GM19043 (cell line): ENCODE results near the gene PLCH1.

Experiments
- ATAC-seq: cut with Tn5 transposase; IDR thresholded peaks from one replicate; pipeline ENCODE4 v1.9.1; 2021; ENCODE audit warnings: low read depth; ENCODE audit not compliant: unreplicated experiment

Gene PLCH1

GRCh38 chr3:155327871-155328270 is 417.0 kb downstream of the PLCH1 start:
- no peak for ATAC-seq

- ATAC-seq = no peak
Observed at GRCh38 chr3:155327430-155327829, 417.4 kb downstream of the PLCH1 start.

DNA sequence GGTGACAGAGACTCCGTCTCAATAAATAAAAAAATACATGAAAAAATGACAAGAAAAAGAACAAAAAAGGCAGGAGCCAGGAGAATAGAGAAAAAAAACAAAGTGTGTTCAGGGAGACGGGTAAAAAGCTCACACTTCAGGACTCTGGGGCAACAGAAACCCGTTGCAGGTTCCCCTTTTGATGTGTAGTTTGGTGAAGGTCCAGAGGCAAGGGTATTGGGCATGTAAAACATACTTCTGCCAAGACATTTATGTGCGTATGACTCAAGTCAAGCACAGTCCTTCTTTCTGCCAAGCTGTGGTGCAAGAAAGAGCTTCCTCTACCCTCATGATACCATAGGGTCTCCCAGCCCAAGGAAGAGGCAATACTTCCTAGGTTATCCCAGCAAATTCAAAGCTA is 418.0 kb downstream of the PLCH1 start:
- ATAC-seq = no peak

DNA sequence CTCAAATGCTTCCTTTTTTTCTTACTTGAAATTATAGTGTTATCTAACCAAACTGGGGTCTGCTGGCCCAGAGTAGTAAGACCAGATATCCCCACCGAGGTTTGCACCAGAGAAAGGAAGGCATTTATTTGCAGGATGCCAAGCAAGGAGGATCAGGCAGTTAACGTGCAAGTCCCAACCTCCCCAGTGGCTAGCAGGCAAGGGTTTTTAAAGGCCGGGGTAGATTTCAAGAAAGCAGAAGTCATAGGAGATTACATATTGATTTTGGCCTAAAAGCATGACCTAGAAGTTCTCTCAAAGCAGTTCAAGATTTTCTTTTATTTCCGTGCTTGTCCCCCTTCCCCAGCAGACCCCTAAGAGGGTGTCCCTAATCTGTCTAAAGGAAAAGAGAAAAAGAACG is 418.6 kb downstream of the PLCH1 start:
- ATAC-seq = no peak
